Measurements from ENCODE around the gene NRP2.

NRP2 gene

GRCh38 chr2:205754285-205754923 is 72.1 kb downstream of the NRP2 start:
- Histone ChIP-seq H3K27ac (ENCODE audit: low read length) (no peak overlapping the region), H3K9ac (ENCODE audit: low read depth, low read length) (no peak overlapping the region), H2AFZ (ENCODE audit: low read depth, low read length) (no peak overlapping the region), H3K9me3 (ENCODE audit: insufficient read depth, low read length, severe bottlenecking) (no peaks in the 10 kb centered on the region), H3K4me1 (ENCODE audit: insufficient read depth, low read length) (no peaks in the 10 kb centered on the region), H3K4me2 (ENCODE audit: insufficient read depth, low read length) (no peak overlapping the region), H4K20me1 (ENCODE audit: insufficient read depth, low read length) (no peaks in the 10 kb centered on the region), H3K79me2 (ENCODE audit: insufficient read depth, low read length) (no peaks in the 10 kb centered on the region), H3K36me3 (ENCODE audit: insufficient read depth, low read length) (no peaks in the 10 kb centered on the region), H3K4me3 (ENCODE audit: low read depth in 1 of 2, low read length in 2 of 2) (no peak overlapping the region), H3K27me3 (ENCODE audit: insufficient read depth, low read length, poor library complexity) (peaks cover 11% of the 10 kb centered on the region)
- no peak for TF ChIP-seq CTCF (IDR thresholded peaks at IDR 0.05; ENCODE audit: borderline replicate concordance, extremely low read depth, low read length, poor library complexity, severe bottlenecking)
- TF ChIP-seq EZH2 (IDR thresholded peaks at IDR 0.05; ENCODE audit: borderline replicate concordance, low read depth, low read length, severe bottlenecking), result no peak
- ATAC-seq (ENCODE audit: insufficient read depth, low read depth) (no peak), DNase-seq (no peak)

- Histone ChIP-seq H2AFZ (ENCODE audit: low read depth, low read length) (no peak overlapping the region), H3K4me2 (ENCODE audit: insufficient read depth, low read length) (no peak overlapping the region), H3K36me3 (ENCODE audit: insufficient read depth, low read length) (no peaks in the 10 kb centered on the region), H4K20me1 (ENCODE audit: insufficient read depth, low read length) (no peaks in the 10 kb centered on the region), H3K9ac (ENCODE audit: low read depth, low read length) (no peak overlapping the region), H3K27me3 (ENCODE audit: insufficient read depth, low read length, poor library complexity) (peaks cover 11% of the 10 kb centered on the region), H3K27ac (ENCODE audit: low read length) (no peak overlapping the region), H3K4me1 (ENCODE audit: insufficient read depth, low read length) (no peaks in the 10 kb centered on the region), H3K79me2 (ENCODE audit: insufficient read depth, low read length) (no peaks in the 10 kb centered on the region), H3K4me3 (ENCODE audit: low read depth in 1 of 2, low read length in 2 of 2) (no peak overlapping the region), H3K9me3 (ENCODE audit: insufficient read depth, low read length, severe bottlenecking) (no peaks in the 10 kb centered on the region)
- DNase-seq, result no peak
- no peak for ATAC-seq (ENCODE audit: insufficient read depth, low read depth)
- TF ChIP-seq EZH2 (IDR thresholded peaks at IDR 0.05; ENCODE audit: borderline replicate concordance, low read depth, low read length, severe bottlenecking) (no peak), CTCF (IDR thresholded peaks at IDR 0.05; ENCODE audit: borderline replicate concordance, extremely low read depth, low read length, poor library complexity, severe bottlenecking) (no peak)
These were observed 72.6 kb downstream of the NRP2 start for GRCh38 chr2:205754924-205755321.

GRCh38 chr2:205755923-205756322 is 73.6 kb downstream of the NRP2 start:
- no peak for ATAC-seq (ENCODE audit: insufficient read depth, low read depth)
- H3K79me2 ChIP-seq (ENCODE audit: insufficient read depth, low read length), result no peaks in the 10 kb centered on the region
- H3K27me3 ChIP-seq (ENCODE audit: insufficient read depth, low read length, poor library complexity), result peaks cover 14% of the 10 kb centered on the region
- no peaks in the 10 kb centered on the region for H3K36me3 ChIP-seq (ENCODE audit: insufficient read depth, low read length)
- no peak for TF ChIP-seq EZH2 (IDR thresholded peaks at IDR 0.05; ENCODE audit: borderline replicate concordance, low read depth, low read length, severe bottlenecking)
- TF ChIP-seq CTCF (IDR thresholded peaks at IDR 0.05; ENCODE audit: borderline replicate concordance, extremely low read depth, low read length, poor library complexity, severe bottlenecking), result no peak
- H3K4me1 ChIP-seq (ENCODE audit: insufficient read depth, low read length), result no peaks in the 10 kb centered on the region
- no peak overlapping the region for H2AFZ ChIP-seq (ENCODE audit: low read depth, low read length)
- no peak overlapping the region for H3K9ac ChIP-seq (ENCODE audit: low read depth, low read length)
- H3K4me3 ChIP-seq (ENCODE audit: low read depth in 1 of 2, low read length in 2 of 2), result no peak overlapping the region
- no peaks in the 10 kb centered on the region for H3K9me3 ChIP-seq (ENCODE audit: insufficient read depth, low read length, severe bottlenecking)
- no peak overlapping the region for H3K4me2 ChIP-seq (ENCODE audit: insufficient read depth, low read length)
- no peak overlapping the region for H3K27ac ChIP-seq (ENCODE audit: low read length)
- H4K20me1 ChIP-seq (ENCODE audit: insufficient read depth, low read length), result no peaks in the 10 kb centered on the region
- DNase-seq, result no peak
